ENCODE data around the gene CUZD1. TPM values are rescaled to one million over a fixed set of nuclear protein-coding genes. Genes with fewer than 3 reads are reported as not detected.

The CUZD1 gene
- total and polyA plus RNA-seq, 2 experiments from 2014 or later = 0.30 TPM; not detected in 1

GRCh38 chr10:122856902-122857301 is 11.2 kb upstream of the CUZD1 start:
- no peak for DNase-seq (ENCODE audit: low read depth in 1 of 2, low spot score in 1 of 2)
- no peaks in the 10 kb centered on the region for H3K27me3 ChIP-seq
- no peaks in the 10 kb centered on the region for H3K9me3 ChIP-seq (ENCODE audit: low read depth)
- no peak overlapping the region for H3K27ac ChIP-seq
- TF ChIP-seq CTCF (IDR thresholded peaks at IDR 0.05; ENCODE audit: low read depth, low read length) = no peak
- no peaks in the 10 kb centered on the region for H3K36me3 ChIP-seq
- H3K4me1 ChIP-seq (ENCODE audit: low read depth) = no peaks in the 10 kb centered on the region
- H3K4me3 ChIP-seq = no peak overlapping the region

- Histone ChIP-seq H3K9me3 (ENCODE audit: low read depth) (no peaks in the 10 kb centered on the region), H3K4me3 (no peak overlapping the region), H3K36me3 (no peaks in the 10 kb centered on the region), H3K4me1 (ENCODE audit: low read depth) (no peaks in the 10 kb centered on the region), H3K27me3 (no peaks in the 10 kb centered on the region), H3K27ac (no peak overlapping the region)
- no peak for DNase-seq (ENCODE audit: low read depth in 1 of 2, low spot score in 1 of 2)
- TF ChIP-seq CTCF (IDR thresholded peaks at IDR 0.05; ENCODE audit: low read depth, low read length) = no peak
These were observed 10.1 kb upstream of the CUZD1 start for GRCh38 chr10:122855745-122856144.

GRCh38 chr10:122854648-122855047 is 9.0 kb upstream of the CUZD1 start:
- H3K27me3 ChIP-seq = no peaks in the 10 kb centered on the region
- H3K27ac ChIP-seq = no peak overlapping the region
- peak in 1 of 2 donors; percentile 38 for DNase-seq (ENCODE audit: low read depth in 1 of 2, low spot score in 1 of 2)
- H3K36me3 ChIP-seq = no peaks in the 10 kb centered on the region
- H3K4me3 ChIP-seq = no peak overlapping the region
- TF ChIP-seq CTCF (IDR thresholded peaks at IDR 0.05; ENCODE audit: low read depth, low read length) = no peak
- no peaks in the 10 kb centered on the region for H3K9me3 ChIP-seq (ENCODE audit: low read depth)
- no peaks in the 10 kb centered on the region for H3K4me1 ChIP-seq (ENCODE audit: low read depth)

GRCh38 chr10:122853665-122854313 is 8.1 kb upstream of the CUZD1 start:
- H3K36me3 ChIP-seq = no peaks in the 10 kb centered on the region
- no peak for DNase-seq (ENCODE audit: low read depth in 1 of 2, low spot score in 1 of 2)
- no peaks in the 10 kb centered on the region for H3K4me1 ChIP-seq (ENCODE audit: low read depth)
- no peak overlapping the region for H3K4me3 ChIP-seq
- H3K27ac ChIP-seq = no peak overlapping the region
- TF ChIP-seq CTCF (IDR thresholded peaks at IDR 0.05; ENCODE audit: low read depth, low read length) = no peak
- no peaks in the 10 kb centered on the region for H3K27me3 ChIP-seq
- H3K9me3 ChIP-seq (ENCODE audit: low read depth) = no peaks in the 10 kb centered on the region

GRCh38 chr10:122852261-122852660 is 6.6 kb upstream of the CUZD1 start:
- Histone ChIP-seq H3K4me1 (ENCODE audit: low read depth) (no peaks in the 10 kb centered on the region), H3K9me3 (ENCODE audit: low read depth) (no peaks in the 10 kb centered on the region), H3K36me3 (no peaks in the 10 kb centered on the region), H3K4me3 (no peak overlapping the region), H3K27ac (no peak overlapping the region), H3K27me3 (no peaks in the 10 kb centered on the region)
- TF ChIP-seq CTCF (IDR thresholded peaks at IDR 0.05; ENCODE audit: low read depth, low read length) = no peak
- no peak for DNase-seq (ENCODE audit: low read depth in 1 of 2, low spot score in 1 of 2)
